ENCODE data around the gene ATP5MC2. TPM values are rescaled to one million over a fixed set of nuclear protein-coding genes. Genes with fewer than 3 reads are reported as not detected.
"Not testable (repeated sequence)": the region's sequence is repeated elsewhere in the genome, so short reads cannot be mapped to it uniquely, and the experiment has no call there.

Gene ATP5MC2
- total RNA-seq, 1 donor from 2014 or later = 264 TPM

DNA sequence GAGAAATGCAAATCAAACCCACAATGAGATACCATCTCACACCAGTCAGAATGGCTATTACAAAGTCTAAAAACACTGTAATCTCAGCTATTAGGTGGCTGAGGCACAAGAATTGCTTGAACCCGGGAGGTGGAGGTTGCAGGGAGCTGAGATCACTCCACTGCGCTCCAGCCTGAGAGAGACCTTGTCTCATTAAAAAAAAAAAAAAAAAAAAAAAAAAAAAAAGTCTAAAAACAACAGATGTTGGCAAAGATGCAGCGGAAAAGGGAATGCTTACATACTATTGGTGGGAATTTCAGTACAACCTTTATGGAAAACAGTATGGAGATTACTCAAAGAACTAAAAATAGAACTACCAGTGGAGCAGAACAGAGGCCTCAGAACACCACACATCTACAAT, 30.7 kb downstream of the ATP5MC2 start:
- H3K36me3 ChIP-seq = no peaks in the 10 kb centered on the region

DNA sequence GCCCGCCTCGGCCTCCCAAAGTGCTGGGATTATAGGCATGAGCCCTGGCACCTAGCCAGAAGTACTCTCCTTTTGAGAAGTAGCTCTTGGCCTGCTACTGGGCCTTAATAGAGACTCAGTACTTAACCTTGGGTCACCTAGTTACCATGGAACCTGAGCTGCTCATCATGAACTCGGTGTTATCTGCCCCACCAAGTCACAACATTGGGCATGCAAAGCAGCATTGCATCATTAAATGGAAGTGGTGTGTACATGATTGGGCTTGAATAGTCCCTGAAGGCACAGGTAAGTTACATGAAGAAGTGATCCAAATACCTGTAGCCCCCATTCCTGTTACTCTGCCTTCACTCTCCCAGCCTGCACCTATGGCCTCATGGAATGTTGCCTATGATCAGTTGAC, 31.8 kb downstream of the ATP5MC2 start:
- no peaks in the 10 kb centered on the region for H3K27me3 ChIP-seq (ENCODE audit: low read depth)
- H3K4me1 ChIP-seq = no peaks in the 10 kb centered on the region
- TF ChIP-seq CTCF (IDR thresholded peaks at IDR 0.05) = no peak
- no peak for ATAC-seq
- intact Hi-C loops (cut with DNase I) = no loop called here
- no peak overlapping the region for H3K27ac ChIP-seq
- H3K9me3 ChIP-seq = no peaks in the 10 kb centered on the region
- DNase-seq = no peak
- H3K4me3 ChIP-seq = no peak overlapping the region
- H3K36me3 ChIP-seq = no peaks in the 10 kb centered on the region

More for the DNA sequence above, 30.7 kb downstream of the ATP5MC2 start:
- no peaks in the 10 kb centered on the region for H3K4me1 ChIP-seq
- H3K9me3 ChIP-seq = no peaks in the 10 kb centered on the region
- H3K4me3 ChIP-seq = no peak overlapping the region
- no peak for TF ChIP-seq CTCF (IDR thresholded peaks at IDR 0.05)
- no peak for ATAC-seq
- H3K27me3 ChIP-seq (ENCODE audit: low read depth) = no peaks in the 10 kb centered on the region
- no peak for DNase-seq
- intact Hi-C loops (cut with DNase I) = no loop called here
- H3K27ac ChIP-seq = no peak overlapping the region

DNA sequence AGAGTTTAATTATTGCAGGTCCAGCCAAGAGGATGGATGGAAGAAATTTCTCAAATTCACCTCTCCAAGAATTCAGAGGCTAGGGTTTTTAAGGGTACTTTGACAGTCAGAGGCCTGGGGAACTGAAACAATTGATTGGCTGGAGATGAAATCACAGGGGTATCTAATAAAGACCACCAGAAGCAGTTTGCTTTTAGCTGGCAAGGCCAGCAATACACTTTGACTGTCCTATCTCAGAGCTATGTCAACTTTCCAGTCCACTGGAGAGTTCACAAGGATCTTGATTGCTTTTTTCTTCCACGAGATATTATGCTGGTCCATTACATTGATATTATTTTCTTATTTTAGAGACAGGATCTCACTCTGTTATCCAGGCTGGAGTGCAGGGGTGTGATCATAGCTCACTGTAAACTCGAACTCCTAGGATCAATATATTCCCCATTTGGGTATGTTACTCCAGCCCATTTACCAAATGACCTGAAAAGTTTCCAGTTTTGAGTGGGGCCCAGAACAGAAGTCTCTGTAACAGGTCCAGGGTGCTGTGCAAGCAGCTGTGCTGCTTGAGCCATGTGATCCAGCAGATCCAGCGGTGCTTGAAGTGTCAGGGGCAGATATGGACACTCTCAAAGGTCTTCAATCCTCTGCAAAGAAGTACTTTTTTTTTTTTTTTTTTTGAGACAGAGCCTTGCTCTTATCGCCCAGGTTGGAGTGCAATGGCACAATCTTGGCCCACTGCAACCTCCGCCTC, 32.5 kb downstream of the ATP5MC2 start:
- no peak for ATAC-seq
- Histone ChIP-seq H3K9me3 (no peaks in the 10 kb centered on the region), H3K36me3 (no peaks in the 10 kb centered on the region), H3K4me1 (no peaks in the 10 kb centered on the region), H3K4me3 (no peak overlapping the region), H3K27ac (no peak overlapping the region), H3K27me3 (ENCODE audit: low read depth) (no peaks in the 10 kb centered on the region)
- intact Hi-C loops (cut with DNase I) = no loop called here
- no peak for DNase-seq
- no peak for TF ChIP-seq CTCF (IDR thresholded peaks at IDR 0.05)

DNA sequence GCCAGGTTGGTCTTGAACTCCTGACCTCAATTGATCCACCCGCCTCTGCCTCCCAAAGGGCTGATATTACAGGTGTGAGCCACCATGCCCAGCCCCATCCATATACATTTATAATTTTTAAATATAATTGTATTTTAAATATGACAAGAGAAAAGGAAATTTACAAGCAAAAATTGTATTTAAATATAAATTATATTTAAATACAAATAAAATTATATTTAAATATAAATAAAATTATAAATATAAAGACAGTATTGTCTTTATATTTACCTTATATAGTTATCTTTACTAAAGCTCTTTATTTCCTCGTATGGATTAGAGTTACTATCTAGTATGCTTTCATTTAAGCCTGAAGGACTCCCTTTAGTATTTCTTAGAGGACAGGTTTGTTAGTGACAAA, 37.8 kb downstream of the ATP5MC2 start:
- TF ChIP-seq CTCF (IDR thresholded peaks at IDR 0.05) = no peak
- no peaks in the 10 kb centered on the region for H3K27me3 ChIP-seq (ENCODE audit: low read depth)
- no peak overlapping the region for H3K4me3 ChIP-seq
- no peaks in the 10 kb centered on the region for H3K4me1 ChIP-seq
- H3K9me3 ChIP-seq = no peaks in the 10 kb centered on the region
- ATAC-seq = no peak
- no peak for DNase-seq
- intact Hi-C loops (cut with DNase I) = no loop called here
- H3K27ac ChIP-seq = no peak overlapping the region
- H3K36me3 ChIP-seq = no peaks in the 10 kb centered on the region

GRCh38 chr12:53636641-53637040, 39.2 kb downstream of the ATP5MC2 start:
- intact Hi-C loops (cut with DNase I) = no loop called here
- no peak for TF ChIP-seq CTCF (IDR thresholded peaks at IDR 0.05)
- Histone ChIP-seq H3K27me3 (ENCODE audit: low read depth) (no peaks in the 10 kb centered on the region), H3K4me1 (no peaks in the 10 kb centered on the region), H3K36me3 (no peaks in the 10 kb centered on the region), H3K9me3 (no peaks in the 10 kb centered on the region), H3K27ac (no peak overlapping the region), H3K4me3 (no peak overlapping the region)
- no peak for DNase-seq
- ATAC-seq = no peak

- ATAC-seq, H3K36me3 ChIP-seq: not testable (repeated sequence)
Observed at GRCh38 chr12:53635708-53636107, 40.2 kb downstream of the ATP5MC2 start.

More at GRCh38 chr12:53635708-53636107, 40.2 kb downstream of the ATP5MC2 start:
- H3K4me1 ChIP-seq; DNase-seq; H3K9me3 ChIP-seq; intact Hi-C loops (cut with DNase I); H3K27me3 ChIP-seq (ENCODE audit: low read depth); H3K27ac ChIP-seq; H3K4me3 ChIP-seq: not testable (repeated sequence)
